HEK293T (cell line): Measurements from ENCODE around the gene STON1.

Source experiments
- CTCF ChIA-PET: fragments of 350-600 bp; formaldehyde crosslinking; extraction: SDS; loops from one replicate; lab custom pipeline; 2021; ENCODE audit warnings: antibody characterized with exemption, inconsistent platforms; lab: Yijun Ruan, JAX
- POLR2A ChIA-PET: fragments of 350-600 bp; formaldehyde crosslinking; extraction: SDS; loops from one replicate; lab custom pipeline; 2020; ENCODE audit warnings: antibody characterized with exemption, inconsistent platforms; lab: Yijun Ruan, JAX
- DNase-seq: peaks from one replicate; pipeline ENCODE4 v3.0.0; 2012; ENCODE audit warnings: mixed read lengths; ENCODE audit errors: extremely low spot score
- ARNT ChIP-seq: fragments of 450-650 bp; IDR thresholded peaks from 2 replicates; pipeline ENCODE4 v1.6.1; 2017; ENCODE audit warnings: mild to moderate bottlenecking
- BHLHE40 ChIP-seq: fragments of 450-650 bp; IDR thresholded peaks from 2 replicates; pipeline ENCODE4 v1.6.1; 2016; ENCODE audit warnings: mild to moderate bottlenecking, moderate library complexity, borderline replicate concordance
- CTBP1 ChIP-seq: fragments of 450-650 bp; IDR thresholded peaks from 2 replicates; pipeline ENCODE4 v1.6.1; 2016; ENCODE audit warnings: borderline replicate concordance
- ELF4 ChIP-seq: fragments of 450-650 bp; IDR thresholded peaks from 2 replicates; pipeline ENCODE4 v1.6.1; 2017; ENCODE audit warnings: antibody characterized with exemption
- FOXA1 ChIP-seq: fragments of 450-650 bp; IDR thresholded peaks from 2 replicates; pipeline ENCODE4 v1.6.1; 2016; ENCODE audit warnings: mild to moderate bottlenecking
- FOXK2 ChIP-seq: fragments of 450-650 bp; IDR thresholded peaks from 2 replicates; pipeline ENCODE4 v1.6.1; 2016; ENCODE audit warnings: mild to moderate bottlenecking
- FOXM1 ChIP-seq: fragments of 450-650 bp; IDR thresholded peaks from 2 replicates; pipeline ENCODE4 v1.6.1; 2017; ENCODE audit warnings: mild to moderate bottlenecking, borderline replicate concordance
- HDGF ChIP-seq: fragments of 450-650 bp; IDR thresholded peaks from 2 replicates; pipeline ENCODE4 v1.6.1; 2017; ENCODE audit warnings: antibody characterized with exemption, borderline replicate concordance
- L3MBTL2 ChIP-seq: fragments of 450-650 bp; conservative IDR thresholded peaks from 2 replicates; pipeline ENCODE4 v1.6.1; 2016; ENCODE audit warnings: mild to moderate bottlenecking
- LEF1 ChIP-seq: fragments of 450-650 bp; IDR thresholded peaks from 2 replicates; pipeline ENCODE4 v1.6.1; 2017; ENCODE audit warnings: mild to moderate bottlenecking, borderline replicate concordance
- NFRKB ChIP-seq: fragments of 450-650 bp; IDR thresholded peaks from 2 replicates; pipeline ENCODE4 v1.6.1; 2016; ENCODE audit warnings: mild to moderate bottlenecking, moderate library complexity
- PKNOX1 ChIP-seq: fragments of 450-650 bp; IDR thresholded peaks from 2 replicates; pipeline ENCODE4 v1.6.1; 2016
- SP1 ChIP-seq: fragments of 450-650 bp; IDR thresholded peaks from 2 replicates; pipeline ENCODE4 v1.6.1; 2017
- SUZ12 ChIP-seq: fragments of 450-650 bp; IDR thresholded peaks from 2 replicates; pipeline ENCODE4 v1.6.1; 2016; ENCODE audit warnings: mild to moderate bottlenecking
- TARDBP ChIP-seq: fragments of 450-650 bp; IDR thresholded peaks from 2 replicates; pipeline ENCODE4 v1.6.1; 2016
- ZNF384 ChIP-seq: fragments of 450-650 bp; IDR thresholded peaks from 2 replicates; pipeline ENCODE4 v1.6.1; 2016

Gene STON1

GRCh38 chr2:48560546-48561209 is 30.7 kb downstream of the STON1 start:
- CTCF ChIA-PET: no interaction called here
- POLR2A ChIA-PET: no interaction called here
- TF ChIP-seq BHLHE40: no peak
- no peak for TF ChIP-seq HDGF
- TF ChIP-seq FOXK2: no peak
- no peak for TF ChIP-seq L3MBTL2
- no peak for TF ChIP-seq FOXA1
- no peak for TF ChIP-seq SUZ12
- no peak for TF ChIP-seq ZNF384
- TF ChIP-seq FOXM1: no peak
- TF ChIP-seq ELF4: no peak
- TF ChIP-seq ARNT: no peak
- no peak for TF ChIP-seq CTBP1
- TF ChIP-seq NFRKB: no peak
- no peak for TF ChIP-seq PKNOX1
- TF ChIP-seq TARDBP: no peak
- no peak for TF ChIP-seq SP1
- no peak for TF ChIP-seq LEF1
- DNase-seq: no peak

DNA sequence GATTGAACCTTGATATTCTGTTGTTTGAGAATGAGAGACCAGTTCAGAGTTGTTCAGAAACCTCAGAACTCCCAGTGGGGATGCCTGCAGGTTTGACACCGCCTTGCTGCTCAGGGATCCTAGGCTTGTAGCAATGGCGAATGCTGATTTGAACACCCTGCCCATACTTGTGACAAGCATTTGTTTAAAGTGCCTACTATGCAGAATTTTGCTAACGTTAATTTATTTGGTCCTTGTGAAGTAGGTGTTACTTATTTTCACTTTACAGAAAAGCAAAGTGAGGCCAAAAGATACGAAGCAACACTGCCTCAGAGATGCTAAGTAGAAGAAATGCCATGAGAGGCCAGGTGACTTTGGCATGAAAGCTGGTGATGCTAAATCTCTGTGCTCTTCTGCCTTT is 32.3 kb downstream of the STON1 start:
- ChIA-PET POLR2A (no interaction called here), CTCF (no interaction called here)
- TF ChIP-seq LEF1 (no peak), FOXK2 (no peak), SUZ12 (no peak), HDGF (no peak), NFRKB (no peak), PKNOX1 (no peak), SP1 (no peak), CTBP1 (no peak), FOXA1 (no peak), L3MBTL2 (no peak)
- no peak for DNase-seq

DNA sequence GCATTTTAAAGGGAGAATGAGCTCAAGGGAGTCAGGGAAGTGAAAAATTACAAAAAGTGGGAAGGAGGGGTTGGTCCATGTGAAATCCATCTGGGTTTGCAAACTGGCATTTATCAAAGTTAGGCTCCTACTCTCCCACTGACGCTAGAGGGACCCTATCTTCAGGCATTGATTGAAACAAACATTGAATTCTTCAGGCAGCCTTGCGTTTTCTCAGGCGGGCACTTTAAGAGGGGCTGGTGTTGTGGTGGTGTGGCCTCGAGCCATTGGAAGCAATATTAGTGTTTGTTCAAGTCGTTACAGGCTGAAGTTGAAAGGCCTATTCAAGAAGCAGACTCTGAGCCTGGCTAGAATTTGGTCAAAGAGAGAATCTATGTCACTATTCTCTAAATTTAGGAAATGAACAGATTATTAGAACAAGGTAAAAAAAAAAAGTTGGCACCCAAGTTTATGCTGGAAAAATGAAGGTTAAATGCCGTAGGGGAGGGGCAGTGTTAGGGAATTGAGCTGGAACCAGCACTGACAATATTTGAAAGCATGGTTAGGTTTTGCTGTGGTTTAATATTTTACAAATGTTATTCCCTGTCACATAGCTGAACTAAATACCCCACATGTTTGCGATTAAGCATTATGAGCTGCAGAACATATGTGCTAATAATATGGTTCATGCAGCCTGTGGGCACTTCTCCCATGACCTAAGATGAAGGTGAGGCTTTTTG is 36.8 kb downstream of the STON1 start:
- CTCF ChIA-PET: no interaction called here

GRCh38 chr2:48567671-48568070 is 37.7 kb downstream of the STON1 start:
- TF ChIP-seq HDGF (no peak), SUZ12 (no peak), ARNT (no peak), LEF1 (no peak), PKNOX1 (no peak), ELF4 (no peak), CTBP1 (no peak), FOXK2 (no peak), BHLHE40 (no peak), SP1 (no peak), TARDBP (no peak), ZNF384 (no peak), NFRKB (no peak), FOXA1 (no peak), FOXM1 (no peak)
- ChIA-PET POLR2A (no interaction called here), CTCF (no interaction called here)
- DNase-seq: no peak

More for the DNA sequence above, 36.8 kb downstream of the STON1 start:
- peak; percentile 19 for DNase-seq
- TF ChIP-seq ZNF384 (no peak), HDGF (no peak), SP1 (no peak), FOXA1 (no peak), ELF4 (no peak), ARNT (no peak), BHLHE40 (no peak), SUZ12 (no peak), L3MBTL2 (no peak), NFRKB (no peak), LEF1 (no peak), CTBP1 (no peak), TARDBP (no peak), FOXK2 (no peak), FOXM1 (no peak), PKNOX1 (no peak)
- POLR2A ChIA-PET: no interaction called here

- ChIA-PET POLR2A (no interaction called here), CTCF (no interaction called here)
Observed at GRCh38 chr2:48568547-48568946, 38.6 kb downstream of the STON1 start.

More at GRCh38 chr2:48568547-48568946, 38.6 kb downstream of the STON1 start:
- no peak for TF ChIP-seq SP1
- TF ChIP-seq ARNT: no peak
- no peak for TF ChIP-seq L3MBTL2
- no peak for TF ChIP-seq HDGF
- TF ChIP-seq PKNOX1: no peak
- no peak for TF ChIP-seq NFRKB
- TF ChIP-seq ZNF384: no peak
- DNase-seq: no peak
